Fibroblast of pulmonary artery (primary cell): Measurements from ENCODE around the gene RAB40A.

Experiments used
- DNase-seq: peaks from one replicate; pipeline ENCODE4 v3.0.0-alpha.2; 2010; ENCODE audit warnings: low read depth
- H3K4me3 ChIP-seq: replicated peaks from 2 replicates; pipeline ENCODE4 v1.5.1; 2011; ENCODE audit warnings: low read depth, mild to moderate bottlenecking, control low read depth, low read length, moderate library complexity
- TF ChIP-seq, protein P1 (sequence below): IDR thresholded peaks from 2 replicates; pipeline ENCODE4 v1.5.1; 2011; ENCODE audit warnings: mild to moderate bottlenecking, control low read depth, low read length, inconsistent platforms; ENCODE audit errors: missing control alignments

The RAB40A gene, protein sequence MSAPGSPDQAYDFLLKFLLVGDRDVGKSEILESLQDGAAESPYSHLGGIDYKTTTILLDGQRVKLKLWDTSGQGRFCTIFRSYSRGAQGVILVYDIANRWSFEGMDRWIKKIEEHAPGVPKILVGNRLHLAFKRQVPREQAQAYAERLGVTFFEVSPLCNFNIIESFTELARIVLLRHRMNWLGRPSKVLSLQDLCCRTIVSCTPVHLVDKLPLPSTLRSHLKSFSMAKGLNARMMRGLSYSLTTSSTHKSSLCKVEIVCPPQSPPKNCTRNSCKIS

DNA sequence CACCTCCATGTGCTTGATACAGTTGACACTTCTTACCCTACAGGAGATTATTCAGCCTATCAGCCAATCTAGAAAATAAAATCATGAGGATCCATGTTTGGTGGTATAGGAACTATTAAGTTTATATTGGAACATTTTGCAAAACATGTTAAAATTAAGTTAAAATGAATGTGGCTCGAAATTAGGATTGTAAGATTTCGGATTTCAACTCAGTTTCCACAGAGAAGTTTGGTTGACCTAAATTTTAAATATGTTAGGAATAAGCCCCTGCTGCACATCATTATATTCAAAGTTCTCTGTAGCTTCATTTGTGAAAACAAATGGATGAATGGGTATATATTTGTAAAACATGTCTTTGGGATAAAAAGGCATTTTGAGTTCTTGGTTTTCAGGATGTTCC, at the start of gene RAB40A:
Gene RAB40A (minus strand): TSS at position 101 of the 400 bp plus-strand sequence. CDS start 18,733 bp downstream, outside the sequence.
- no peak for DNase-seq
- TF ChIP-seq, protein P1, sequence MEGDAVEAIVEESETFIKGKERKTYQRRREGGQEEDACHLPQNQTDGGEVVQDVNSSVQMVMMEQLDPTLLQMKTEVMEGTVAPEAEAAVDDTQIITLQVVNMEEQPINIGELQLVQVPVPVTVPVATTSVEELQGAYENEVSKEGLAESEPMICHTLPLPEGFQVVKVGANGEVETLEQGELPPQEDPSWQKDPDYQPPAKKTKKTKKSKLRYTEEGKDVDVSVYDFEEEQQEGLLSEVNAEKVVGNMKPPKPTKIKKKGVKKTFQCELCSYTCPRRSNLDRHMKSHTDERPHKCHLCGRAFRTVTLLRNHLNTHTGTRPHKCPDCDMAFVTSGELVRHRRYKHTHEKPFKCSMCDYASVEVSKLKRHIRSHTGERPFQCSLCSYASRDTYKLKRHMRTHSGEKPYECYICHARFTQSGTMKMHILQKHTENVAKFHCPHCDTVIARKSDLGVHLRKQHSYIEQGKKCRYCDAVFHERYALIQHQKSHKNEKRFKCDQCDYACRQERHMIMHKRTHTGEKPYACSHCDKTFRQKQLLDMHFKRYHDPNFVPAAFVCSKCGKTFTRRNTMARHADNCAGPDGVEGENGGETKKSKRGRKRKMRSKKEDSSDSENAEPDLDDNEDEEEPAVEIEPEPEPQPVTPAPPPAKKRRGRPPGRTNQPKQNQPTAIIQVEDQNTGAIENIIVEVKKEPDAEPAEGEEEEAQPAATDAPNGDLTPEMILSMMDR, result no peak
- H3K4me3 ChIP-seq, result no peak within 1 kb of the TSS

DNA sequence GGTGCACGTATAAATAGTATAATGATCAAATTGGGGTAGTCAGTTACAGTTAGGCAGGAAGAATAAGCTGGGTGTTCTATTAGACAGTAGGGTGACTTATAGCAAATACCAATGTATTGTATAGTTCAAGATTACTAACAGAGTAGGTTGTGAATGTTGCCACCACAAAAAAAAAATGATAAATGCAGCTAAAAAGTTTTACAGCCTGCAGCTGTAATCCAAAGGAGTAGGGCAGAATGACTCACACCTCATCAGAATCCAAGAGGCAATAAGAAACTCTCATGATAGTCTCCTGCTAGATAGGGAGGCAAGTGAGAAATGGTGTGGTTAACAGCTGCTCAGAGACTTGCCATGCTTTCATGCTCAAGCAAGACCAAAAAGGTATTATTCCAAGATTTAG, 46.5 kb upstream of the RAB40A start:
- TF ChIP-seq, protein P1, result no peak
- peak; percentile 74 for DNase-seq
- H3K4me3 ChIP-seq, result no peak overlapping the region

DNA sequence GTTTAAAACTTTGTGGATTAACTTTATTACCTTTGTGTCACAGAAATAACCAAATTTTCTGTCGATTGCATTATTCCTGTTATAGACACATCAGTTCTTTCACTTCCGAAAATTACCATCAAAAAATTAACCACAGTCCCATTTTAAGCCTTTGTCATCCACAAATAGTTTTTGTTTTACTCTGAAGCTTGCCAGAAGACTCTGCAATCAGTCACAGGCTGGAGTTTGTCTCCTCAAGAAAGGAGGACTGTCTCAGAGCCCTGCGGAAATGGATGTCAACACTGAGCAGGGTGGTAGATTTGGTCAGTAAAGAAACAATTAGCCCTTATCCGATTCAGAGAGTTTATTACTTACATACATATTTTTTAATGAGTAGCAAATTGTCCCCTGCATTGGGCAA, 45.9 kb upstream of the RAB40A start:
- TF ChIP-seq, protein P1, result no peak
- peak; percentile 43 for DNase-seq

DNA sequence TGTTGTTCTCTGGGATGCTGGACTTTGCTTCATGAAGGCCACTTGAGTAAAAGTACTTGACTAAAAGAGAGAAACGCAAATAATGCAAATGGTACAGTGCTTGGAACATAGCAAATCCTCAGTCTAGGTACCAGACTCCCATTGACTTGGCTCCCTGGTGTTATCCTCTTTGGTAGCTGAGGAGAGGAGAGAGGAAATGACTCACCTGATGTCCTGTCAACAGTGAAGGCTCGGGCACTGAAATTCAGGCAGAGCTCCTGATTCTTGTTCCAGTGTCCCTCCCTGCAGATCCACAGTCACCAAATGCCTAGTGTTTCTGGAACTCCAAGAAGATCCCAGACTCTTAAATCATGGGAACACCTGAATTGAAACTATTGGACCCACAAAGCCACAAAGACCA, 43.5 kb upstream of the RAB40A start:
- TF ChIP-seq, protein P1, result no peak
- peak; percentile 39 for DNase-seq
- H3K4me3 ChIP-seq, result no peak overlapping the region

More for the DNA sequence above, 45.9 kb upstream of the RAB40A start:
- no peak overlapping the region for H3K4me3 ChIP-seq

DNA sequence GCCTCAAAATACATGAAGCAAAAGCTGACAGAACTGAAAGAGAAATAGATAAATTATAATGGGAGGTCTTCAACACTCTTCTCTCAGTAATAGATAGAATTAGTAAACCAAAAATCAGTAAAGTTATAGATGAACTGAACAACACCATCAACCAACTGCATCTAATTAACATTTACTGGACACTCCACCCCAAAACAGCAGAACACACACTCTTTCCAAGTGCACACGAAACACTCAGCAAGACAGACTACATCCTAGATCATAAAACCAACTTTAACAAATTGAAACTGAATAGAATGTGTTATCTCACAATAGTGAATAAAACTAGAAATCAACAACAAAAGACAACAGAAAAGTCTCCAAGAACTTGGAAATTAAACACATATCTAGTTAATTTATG, 41.0 kb upstream of the RAB40A start:
- DNase-seq, result no peak
- no peak overlapping the region for H3K4me3 ChIP-seq
- TF ChIP-seq, protein P1, result no peak

- TF ChIP-seq, protein P1, result no peak
- DNase-seq, result no peak
- H3K4me3 ChIP-seq, result no peak overlapping the region
These were observed 37.8 kb upstream of the RAB40A start for GRCh38 chrX:103556963-103557612.
